ENCODE data around the gene CGB2.
"Not testable (repeated sequence)": the region's sequence is repeated elsewhere in the genome, so short reads cannot be mapped to it uniquely, and the experiment has no call there.

The CGB2 gene

GRCh38 chr19:49038111-49038510, 6.4 kb downstream of the CGB2 start:
- DNase-seq (ENCODE audit: low spot score), result not testable (repeated sequence)

- not testable (repeated sequence) for DNase-seq (ENCODE audit: low spot score)
Observed at GRCh38 chr19:49038557-49039276, 7.0 kb downstream of the CGB2 start.

GRCh38 chr19:49039736-49040135, 8.0 kb downstream of the CGB2 start:
- not testable (repeated sequence) for DNase-seq (ENCODE audit: low spot score)

GRCh38 chr19:49042177-49042576, 10.5 kb downstream of the CGB2 start:
- no peak for DNase-seq (ENCODE audit: low spot score)

GRCh38 chr19:49042666-49043065, 11.0 kb downstream of the CGB2 start:
- DNase-seq (ENCODE audit: low spot score), result not testable (repeated sequence)

GRCh38 chr19:49043548-49043947, 11.9 kb downstream of the CGB2 start, which contains the start of gene CGB5:
Gene CGB5, plus strand, starts transcription at chr19:49043848. Its CDS starts 362 bp downstream, at chr19:49044210.
- not testable (repeated sequence) for DNase-seq (ENCODE audit: low spot score)

GRCh38 chr19:49049011-49049410, 17.3 kb downstream of the CGB2 start, which contains the start of gene CGB8:
Gene CGB8, minus strand, starts transcription at chr19:49049111. Its CDS starts 372 bp downstream, at chr19:49048739.
- DNase-seq (ENCODE audit: low spot score), result not testable (repeated sequence)

GRCh38 chr19:49049834-49050233, 18.1 kb downstream of the CGB2 start:
- not testable (repeated sequence) for DNase-seq (ENCODE audit: low spot score)

- DNase-seq (ENCODE audit: low spot score), result not testable (repeated sequence)
Observed at GRCh38 chr19:49050376-49051033, 18.8 kb downstream of the CGB2 start.

- DNase-seq (ENCODE audit: low spot score), result no peak
Observed at GRCh38 chr19:49056101-49056901, 24.6 kb downstream of the CGB2 start.

GRCh38 chr19:49056902-49057596, 25.4 kb downstream of the CGB2 start:
- DNase-seq (ENCODE audit: low spot score), result not testable (repeated sequence)

GRCh38 chr19:49057636-49058234, 26.0 kb downstream of the CGB2 start, which contains the start of gene CGB7:
Gene CGB7, minus strand, starts transcription at chr19:49057749. Its CDS starts 2,374 bp downstream, at chr19:49055375.
- no peak for DNase-seq (ENCODE audit: low spot score)

- no peak for DNase-seq (ENCODE audit: low spot score)
Observed at GRCh38 chr19:49058562-49058961, 26.9 kb downstream of the CGB2 start.

GRCh38 chr19:49059053-49059452, 27.4 kb downstream of the CGB2 start:
- no peak for DNase-seq (ENCODE audit: low spot score)

- no peak for DNase-seq (ENCODE audit: low spot score)
Observed at GRCh38 chr19:49061000-49061399, 29.3 kb downstream of the CGB2 start.

GRCh38 chr19:49061445-49061844, 29.8 kb downstream of the CGB2 start:
- DNase-seq (ENCODE audit: low spot score), result no peak

- no peak for DNase-seq (ENCODE audit: low spot score)
Observed at GRCh38 chr19:49064029-49064629, 32.4 kb downstream of the CGB2 start.

- DNase-seq (ENCODE audit: low spot score), result no peak
Observed at GRCh38 chr19:49064768-49065611, 33.3 kb downstream of the CGB2 start, which contains the start of gene NTF4. Gene NTF4, minus strand, starts transcription at chr19:49064818. Its CDS starts 2,821 bp downstream, at chr19:49061997.

- DNase-seq (ENCODE audit: low spot score), result no peak
Observed at GRCh38 chr19:49065905-49066512, 34.3 kb downstream of the CGB2 start.
